GM18508 (cell line): ENCODE data around the gene PON1.

Experiments
- ATAC-seq: cut with Tn5 transposase; IDR thresholded peaks from one replicate; pipeline ENCODE4 v1.9.1; 2021; ENCODE audit warnings: moderate number of reproducible peaks; ENCODE audit not compliant: insufficient read depth, unreplicated experiment

Gene PON1

GRCh38 chr7:95324431-95324830 is at the start of gene PON1:
Gene PON1, minus strand, starts transcription at chr7:95324532. Its CDS starts 57 bp downstream, at chr7:95324475.
- ATAC-seq, result peak; percentile 56

- no peak for ATAC-seq
These were observed 49.0 kb upstream of the PON1 start for GRCh38 chr7:95373323-95373722.

- no peak for ATAC-seq
These were observed 43.9 kb upstream of the PON1 start for GRCh38 chr7:95368235-95368634.

GRCh38 chr7:95367606-95368005 is 43.3 kb upstream of the PON1 start:
- ATAC-seq, result no peak

- no peak for ATAC-seq
These were observed 40.8 kb upstream of the PON1 start for GRCh38 chr7:95365151-95365550.

- ATAC-seq, result no peak
These were observed 33.3 kb upstream of the PON1 start for GRCh38 chr7:95357623-95358022.

GRCh38 chr7:95342642-95343307 is 18.4 kb upstream of the PON1 start:
- no peak for ATAC-seq

- no peak for ATAC-seq
These were observed 17.7 kb upstream of the PON1 start for GRCh38 chr7:95342029-95342428.

- no peak for ATAC-seq
These were observed 16.2 kb upstream of the PON1 start for GRCh38 chr7:95340491-95340890.

GRCh38 chr7:95338832-95339231 is 14.5 kb upstream of the PON1 start:
- ATAC-seq, result no peak

GRCh38 chr7:95335093-95335492 is 10.8 kb upstream of the PON1 start:
- no peak for ATAC-seq

- no peak for ATAC-seq
These were observed 10.1 kb upstream of the PON1 start for GRCh38 chr7:95334447-95334846.

GRCh38 chr7:95330961-95331337 is 6.6 kb upstream of the PON1 start:
- peak; percentile 29 for ATAC-seq

GRCh38 chr7:95330204-95330960 is 6.0 kb upstream of the PON1 start:
- peak; percentile 97 for ATAC-seq

- no peak for ATAC-seq
These were observed 3.0 kb upstream of the PON1 start for GRCh38 chr7:95327356-95327755.

- no peak for ATAC-seq
These were observed 762 bp downstream of the PON1 start for GRCh38 chr7:95323410-95324129.

- ATAC-seq, result no peak
These were observed 1.5 kb downstream of the PON1 start for GRCh38 chr7:95322854-95323253.

GRCh38 chr7:95322396-95322795 is 1.9 kb downstream of the PON1 start:
- no peak for ATAC-seq

- no peak for ATAC-seq
These were observed 2.6 kb downstream of the PON1 start for GRCh38 chr7:95321720-95322119.

- no peak for ATAC-seq
These were observed 3.7 kb downstream of the PON1 start for GRCh38 chr7:95320651-95321050.

GRCh38 chr7:95319570-95319969 is 4.8 kb downstream of the PON1 start:
- no peak for ATAC-seq
